ENCODE measurements around the gene NACA2. TPM values are rescaled to one million over a fixed set of nuclear protein-coding genes. Genes with fewer than 3 reads are reported as not detected.

Gene NACA2
- total RNA-seq, 6 experiments from 2014 or later = not detected

DNA sequence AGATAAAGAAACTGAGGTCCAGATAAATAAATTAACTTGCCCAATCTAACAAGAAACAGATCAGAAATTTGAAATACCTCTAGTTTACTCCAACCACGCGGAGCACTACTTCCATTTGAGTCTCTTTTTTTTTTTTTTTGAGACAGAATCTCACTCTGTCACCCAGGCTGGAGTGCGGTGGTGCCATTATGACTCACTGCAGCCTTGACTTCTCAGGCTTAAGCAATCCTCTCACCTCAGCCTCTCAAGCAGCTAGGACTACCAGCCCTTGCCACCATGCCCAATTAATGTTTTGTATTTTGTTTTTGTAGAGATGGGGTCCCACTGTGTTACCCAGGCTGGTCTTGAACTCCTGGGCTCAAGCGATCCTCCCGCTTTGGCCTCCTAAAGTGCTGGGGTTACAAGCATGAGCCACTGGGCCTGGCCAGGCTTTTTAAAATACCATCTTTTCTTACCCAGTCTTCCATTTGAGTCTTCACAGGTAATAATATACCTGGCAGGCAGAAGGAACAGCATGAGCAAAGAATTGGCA, 3.3 kb upstream of the NACA2 start:
- no peaks in the 10 kb centered on the region for H3K27me3 ChIP-seq
- H3K36me3 ChIP-seq = no peaks in the 10 kb centered on the region
- ATAC-seq = no peak
- no peaks in the 10 kb centered on the region for H3K9me3 ChIP-seq
- H3K4me1 ChIP-seq = peaks cover 0 to 5% (median 0%) of the 10 kb centered on the region in 4 donors
- TF ChIP-seq, protein P1, sequence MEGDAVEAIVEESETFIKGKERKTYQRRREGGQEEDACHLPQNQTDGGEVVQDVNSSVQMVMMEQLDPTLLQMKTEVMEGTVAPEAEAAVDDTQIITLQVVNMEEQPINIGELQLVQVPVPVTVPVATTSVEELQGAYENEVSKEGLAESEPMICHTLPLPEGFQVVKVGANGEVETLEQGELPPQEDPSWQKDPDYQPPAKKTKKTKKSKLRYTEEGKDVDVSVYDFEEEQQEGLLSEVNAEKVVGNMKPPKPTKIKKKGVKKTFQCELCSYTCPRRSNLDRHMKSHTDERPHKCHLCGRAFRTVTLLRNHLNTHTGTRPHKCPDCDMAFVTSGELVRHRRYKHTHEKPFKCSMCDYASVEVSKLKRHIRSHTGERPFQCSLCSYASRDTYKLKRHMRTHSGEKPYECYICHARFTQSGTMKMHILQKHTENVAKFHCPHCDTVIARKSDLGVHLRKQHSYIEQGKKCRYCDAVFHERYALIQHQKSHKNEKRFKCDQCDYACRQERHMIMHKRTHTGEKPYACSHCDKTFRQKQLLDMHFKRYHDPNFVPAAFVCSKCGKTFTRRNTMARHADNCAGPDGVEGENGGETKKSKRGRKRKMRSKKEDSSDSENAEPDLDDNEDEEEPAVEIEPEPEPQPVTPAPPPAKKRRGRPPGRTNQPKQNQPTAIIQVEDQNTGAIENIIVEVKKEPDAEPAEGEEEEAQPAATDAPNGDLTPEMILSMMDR (IDR thresholded peaks at IDR 0.05) = no peak
- TF ChIP-seq POLR2A (IDR thresholded peaks at IDR 0.05) = no peak
- H3K27ac ChIP-seq = no peak overlapping the region
- 93% methylated on average over 4 of the region's 5 CpGs for WGBS (ENCODE audit: insufficient coverage, low coverage, low lambda C conversion rate, missing lambda C conversion rate)
- DNase-seq = no peak
- H3K4me3 ChIP-seq = no peak overlapping the region
- intact Hi-C loops (cut with DNase I) = no loop called here

DNA sequence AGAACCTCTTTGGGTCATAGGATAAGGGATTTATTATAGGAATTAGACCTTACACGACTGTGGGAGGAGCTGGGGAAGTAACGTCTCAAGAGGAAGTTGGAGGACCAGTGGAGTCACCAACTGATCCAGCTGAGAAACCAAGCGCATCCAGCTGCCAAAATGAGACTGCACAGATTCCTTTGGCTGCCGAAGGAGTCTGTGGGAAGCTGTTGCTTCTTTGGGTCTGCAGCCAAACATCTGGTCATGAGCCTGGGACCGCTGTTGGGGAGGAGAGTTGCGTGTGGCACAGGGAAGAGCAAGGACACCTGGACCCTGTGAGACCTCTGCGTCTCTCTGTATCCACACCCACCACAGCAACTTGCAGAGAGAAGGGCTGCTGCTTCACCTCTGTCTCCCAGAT, 2.4 kb upstream of the NACA2 start:
- 36% methylated on average over 2 of the region's 7 CpGs for WGBS (ENCODE audit: insufficient coverage, low coverage, low lambda C conversion rate, missing lambda C conversion rate)
- Histone ChIP-seq H3K9me3 (no peaks in the 10 kb centered on the region), H3K4me1 (peaks cover 0 to 5% (median 0%) of the 10 kb centered on the region in 4 donors), H3K36me3 (no peaks in the 10 kb centered on the region), H3K4me3 (no peak overlapping the region), H3K27ac (no peak overlapping the region), H3K27me3 (no peaks in the 10 kb centered on the region)
- no peak for ATAC-seq
- DNase-seq = no peak
- intact Hi-C loops (cut with DNase I) = no loop called here
- TF ChIP-seq, protein P1 (IDR thresholded peaks at IDR 0.05) = no peak
- TF ChIP-seq POLR2A (IDR thresholded peaks at IDR 0.05) = no peak

DNA sequence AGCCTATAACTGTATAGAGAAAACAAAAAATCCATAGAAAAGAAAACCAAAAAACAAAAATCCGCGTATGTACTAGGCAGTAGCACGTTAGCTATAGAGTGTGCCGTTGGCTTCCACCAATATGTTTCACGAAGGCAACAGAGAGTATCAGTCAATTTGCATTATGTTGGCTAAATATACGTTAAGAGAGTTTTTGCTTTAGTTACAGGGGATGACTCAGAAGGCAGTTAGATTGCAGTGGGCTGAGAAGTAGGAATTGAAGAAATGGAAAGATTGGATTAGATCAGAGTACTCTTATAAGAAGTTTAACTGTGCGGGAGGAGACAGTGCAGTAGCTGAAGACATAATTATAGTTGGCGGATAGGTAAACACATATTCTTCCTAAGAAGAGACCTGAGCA, 911 bp upstream of the NACA2 start:
- Histone ChIP-seq H3K4me1 (peaks cover 0 to 5% (median 0%) of the 10 kb centered on the region in 4 donors), H3K27ac (no peak overlapping the region), H3K27me3 (no peaks in the 10 kb centered on the region), H3K36me3 (no peaks in the 10 kb centered on the region), H3K9me3 (no peaks in the 10 kb centered on the region), H3K4me3 (no peak overlapping the region)
- DNase-seq (no peak), ATAC-seq (no peak)
- intact Hi-C loops (cut with DNase I) = no loop called here
- 85% methylated on average over 8 of the region's 8 CpGs for WGBS (ENCODE audit: insufficient coverage, low coverage, low lambda C conversion rate, missing lambda C conversion rate)
- TF ChIP-seq, protein P1 (IDR thresholded peaks at IDR 0.05) = no peak
- TF ChIP-seq POLR2A (IDR thresholded peaks at IDR 0.05) = no peak

DNA sequence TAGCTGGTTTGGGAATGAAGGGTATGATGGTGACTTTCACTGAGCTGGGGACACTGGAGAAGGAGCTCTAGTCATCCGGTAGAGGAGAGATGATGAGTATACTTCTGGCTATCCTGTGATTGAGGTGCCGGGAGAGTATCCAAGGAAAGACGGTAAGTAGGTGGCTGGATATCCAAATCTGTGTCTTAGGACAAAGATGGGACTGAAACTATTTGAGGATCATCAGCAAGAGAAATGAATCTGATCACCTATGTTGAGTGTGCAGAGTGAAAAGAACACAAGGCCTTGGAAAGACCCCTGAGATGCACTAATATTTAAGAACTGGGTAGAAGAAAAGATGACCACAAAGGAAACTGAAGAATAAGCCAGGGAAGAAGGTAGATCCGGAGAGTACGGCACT, 1.0 kb downstream of the NACA2 start:
- H3K36me3 ChIP-seq = no peaks in the 10 kb centered on the region
- H3K9me3 ChIP-seq = no peaks in the 10 kb centered on the region
- 81% methylated on average over 5 of the region's 5 CpGs for WGBS (ENCODE audit: insufficient coverage, low coverage, low lambda C conversion rate, missing lambda C conversion rate)
- TF ChIP-seq POLR2A (IDR thresholded peaks at IDR 0.05) = no peak
- TF ChIP-seq, protein P1 (IDR thresholded peaks at IDR 0.05) = no peak
- H3K27ac ChIP-seq = no peak overlapping the region
- intact Hi-C loops (cut with DNase I) = no loop called here
- ATAC-seq (no peak), DNase-seq (no peak)
- no peaks in the 10 kb centered on the region for H3K4me1 ChIP-seq
- H3K27me3 ChIP-seq = no peaks in the 10 kb centered on the region
- H3K4me3 ChIP-seq = no peak overlapping the region
